SK-N-MC (cell line): ENCODE measurements around the gene GET4.

Source experiments
- DNase-seq: peaks from one replicate; pipeline ENCODE4 v3.0.0-alpha.2; 2011; ENCODE audit warnings: low read depth, low spot score
- H3K27ac ChIP-seq: fragments of 200-600 bp; sonication (generic); 2 replicates; pipeline ENCODE4 v1.5.1; 2016; ENCODE audit warnings: mixed run types
- H3K36me3 ChIP-seq: fragments of 200-600 bp; sonication (generic); 2 replicates; pipeline ENCODE4 v1.6.1; 2017; ENCODE audit warnings: antibody characterized with exemption, low read length, mixed read lengths; ENCODE audit not compliant: insufficient read depth
- H3K4me3 ChIP-seq: fragments of 200-600 bp; sonication (generic); 2 replicates; pipeline ENCODE4 v1.5.1; 2016
- H3K9ac ChIP-seq: fragments of 200-600 bp; sonication (generic); 2 replicates; pipeline ENCODE4 v1.8.0; 2017; ENCODE audit warnings: mixed run types, mixed read lengths; ENCODE audit not compliant: insufficient read length
- H3K9me3 ChIP-seq: fragments of 200-600 bp; sonication (generic); 2 replicates; pipeline ENCODE4 v1.6.1; 2017; ENCODE audit warnings: low read depth, mild to moderate bottlenecking, antibody characterized with exemption, low read length, moderate library complexity, mixed read lengths
- EZH2 ChIP-seq: fragments of 200-600 bp; sonication (generic); IDR thresholded peaks from one replicate; pipeline ENCODE4 v1.6.1; 2017; ENCODE audit warnings: antibody characterized with exemption
- FOXP2 ChIP-seq: optimal IDR thresholded peaks from 2 replicates; pipeline ENCODE3; 2011; ENCODE audit warnings: mild to moderate bottlenecking, moderate library complexity; ENCODE audit not compliant: insufficient read depth; ENCODE audit errors: extremely low read length, control extremely low read depth
- POLR2AphosphoS5 ChIP-seq: IDR thresholded peaks from 2 replicates; pipeline ENCODE4 v1.6.1; 2012; ENCODE audit warnings: mild to moderate bottlenecking, low read depth, low read length, borderline replicate concordance

Gene GET4

DNA sequence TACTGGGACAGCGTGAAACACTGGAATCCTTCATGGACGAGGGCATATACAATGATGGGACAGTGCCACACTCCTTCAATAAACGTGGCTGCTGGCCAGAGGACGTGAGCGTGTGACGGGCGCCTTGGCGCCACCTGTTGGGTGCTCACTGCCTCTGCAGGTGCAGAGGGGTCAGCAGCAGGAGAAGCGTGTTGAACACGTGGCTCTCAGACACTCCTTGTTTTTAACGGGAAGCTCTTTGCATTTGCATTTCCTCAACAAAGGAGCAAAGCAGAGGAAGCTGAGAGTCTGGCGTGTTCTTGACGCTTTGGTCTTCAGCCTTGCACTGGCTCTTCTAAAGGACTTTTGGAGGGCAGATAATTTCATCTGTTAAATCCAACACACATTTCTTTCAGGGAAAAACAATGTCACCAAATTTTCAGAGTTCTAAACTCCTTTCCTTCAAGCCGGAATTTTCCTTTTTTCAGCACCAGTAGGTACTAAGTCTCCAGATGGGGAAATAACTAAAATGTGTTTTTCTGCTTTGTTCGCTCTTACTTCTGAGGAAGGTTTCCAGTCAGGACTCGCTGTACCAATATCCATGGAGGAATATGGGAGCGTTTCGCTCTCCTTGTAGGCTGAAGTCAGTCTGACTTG lies 2.9 kb upstream of the GET4 start:
- no peaks in the 10 kb centered on the region for H3K9me3 ChIP-seq
- H3K36me3 ChIP-seq = peaks cover 30% of the 10 kb centered on the region
- H3K4me3 ChIP-seq = no peak overlapping the region
- H3K27ac ChIP-seq = peak overlapping the region; percentile 90
- peak; percentile 48 for DNase-seq
- no peak for TF ChIP-seq FOXP2
- no peak; the same call in 1 of the 2 replicates for TF ChIP-seq POLR2AphosphoS5
- no peak for TF ChIP-seq EZH2
- peak overlapping the region; percentile 66 for H3K9ac ChIP-seq

DNA sequence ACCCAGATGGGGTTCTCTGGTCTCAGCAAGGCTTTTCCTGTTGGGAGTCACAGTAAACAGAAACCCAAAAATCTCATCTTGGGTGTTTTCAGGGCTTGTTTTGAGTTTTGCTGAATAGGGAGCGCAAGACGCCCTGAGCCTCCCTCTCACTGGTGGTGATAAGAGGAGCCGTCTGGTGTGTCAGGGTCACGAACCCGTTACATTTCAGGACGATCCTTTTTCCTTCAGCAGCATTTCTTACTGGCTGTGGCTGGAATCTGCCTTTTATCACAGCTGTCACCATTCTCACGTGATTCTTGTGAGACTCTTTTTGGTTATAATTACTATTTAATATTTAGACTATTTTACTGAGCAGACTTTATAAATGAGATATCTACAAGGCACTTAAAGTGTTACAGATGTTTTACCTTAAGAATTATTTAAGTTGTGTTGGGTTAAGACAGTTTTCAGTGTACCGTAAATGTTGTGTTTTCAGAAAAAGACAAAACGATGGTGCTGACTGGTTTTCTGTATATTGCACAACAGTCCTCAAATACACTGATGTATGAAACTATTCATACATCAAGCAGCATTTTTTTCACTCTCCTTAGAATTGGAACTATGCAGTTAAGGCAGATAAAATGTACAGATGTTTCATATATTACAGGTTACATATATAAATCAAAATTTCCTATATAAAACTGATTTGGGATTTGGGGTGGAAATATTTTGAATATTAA lies 2.2 kb upstream of the GET4 start:
- Histone ChIP-seq H3K36me3 (peaks cover 32% of the 10 kb centered on the region), H3K9ac (peak overlapping the region; percentile 66), H3K4me3 (no peak overlapping the region), H3K27ac (peak overlapping the region; percentile 90), H3K9me3 (no peaks in the 10 kb centered on the region)
- TF ChIP-seq FOXP2 (no peak), POLR2AphosphoS5 (no peak), EZH2 (no peak)
- no peak for DNase-seq

DNA sequence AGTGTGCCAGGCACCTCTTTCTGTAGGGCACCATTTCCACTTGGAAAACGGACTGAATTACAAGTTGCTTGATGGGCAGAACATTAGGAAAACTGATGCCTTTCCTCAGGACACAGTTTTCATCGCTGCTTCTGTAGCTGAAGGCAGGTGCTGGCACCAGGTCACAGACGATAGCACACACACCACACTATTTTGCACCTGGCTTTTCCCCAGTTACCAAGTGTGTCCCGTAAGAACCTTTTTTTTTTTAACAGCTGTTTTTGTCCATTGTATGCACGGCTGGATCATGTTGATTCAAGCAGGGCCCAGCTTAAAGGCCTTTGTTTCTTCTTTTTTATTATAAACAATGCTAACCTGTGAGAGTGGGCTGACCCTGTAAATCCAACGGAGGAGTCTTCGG lies 1.3 kb upstream of the GET4 start:
- no peak overlapping the region for H3K4me3 ChIP-seq
- H3K27ac ChIP-seq = peak overlapping the region; percentile 90
- no peaks in the 10 kb centered on the region for H3K9me3 ChIP-seq
- peaks cover 28% of the 10 kb centered on the region for H3K36me3 ChIP-seq
- DNase-seq = no peak
- TF ChIP-seq POLR2AphosphoS5 (no peak), FOXP2 (no peak), EZH2 (no peak)
- peak overlapping the region; percentile 59 for H3K9ac ChIP-seq

DNA sequence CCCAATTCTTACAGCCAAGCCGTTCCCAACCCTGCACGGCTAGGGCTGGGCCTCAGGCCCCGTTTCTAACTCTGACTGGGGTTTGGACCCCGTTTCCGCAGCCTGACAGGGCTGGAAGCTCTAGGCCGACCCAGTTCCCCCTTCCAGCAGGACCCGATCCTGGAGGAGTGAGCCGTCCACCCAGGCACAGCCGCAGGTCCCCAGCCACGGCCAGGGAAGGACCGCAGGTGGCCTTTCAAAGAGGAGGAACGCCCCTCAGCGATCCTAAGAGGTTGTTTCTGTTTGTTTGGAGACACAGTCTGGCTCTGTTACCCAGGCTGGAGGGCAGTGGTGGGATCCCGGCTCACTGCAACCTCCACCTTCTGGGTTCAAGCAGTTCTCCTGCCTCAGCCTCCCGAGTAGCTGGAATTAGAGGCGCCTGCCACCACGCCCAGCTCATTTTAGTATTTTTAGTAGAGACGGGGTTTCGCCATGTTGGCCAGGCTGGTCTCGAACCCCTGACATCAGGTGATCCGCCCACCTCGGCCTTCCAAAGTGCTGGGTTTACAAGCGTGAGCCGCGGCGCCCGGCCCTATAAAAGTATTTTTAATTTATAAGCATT lies 778 bp upstream of the GET4 start:
- H3K36me3 ChIP-seq = peaks cover 28% of the 10 kb centered on the region
- peak overlapping the region; percentile 90 for H3K27ac ChIP-seq
- no peak for DNase-seq
- H3K4me3 ChIP-seq = peak overlapping the region; percentile 57
- H3K9ac ChIP-seq = peak overlapping the region; percentile 59
- no peaks in the 10 kb centered on the region for H3K9me3 ChIP-seq
- TF ChIP-seq FOXP2 = no peak
- TF ChIP-seq POLR2AphosphoS5 = 0 out of 2 replicates have a peak, but pooled peaks have one; percentile 25

DNA sequence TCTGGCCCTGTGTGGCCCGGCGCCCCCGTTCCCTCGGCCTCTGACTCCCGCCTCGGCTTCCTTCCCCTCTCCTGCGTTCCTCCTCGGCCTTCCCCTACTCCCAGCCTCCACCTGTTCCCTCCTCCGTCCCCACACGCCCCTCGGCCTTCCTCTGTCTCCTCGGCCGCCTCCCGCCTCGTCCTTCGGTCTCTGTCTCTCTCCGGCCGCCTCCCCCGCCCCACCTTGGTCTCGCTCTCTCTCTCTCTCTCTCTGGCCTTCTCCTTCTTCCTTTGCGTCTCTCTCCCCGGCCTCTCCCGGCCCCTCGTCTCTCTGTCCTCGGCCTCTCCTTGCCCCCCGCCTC lies 588 bp downstream of the GET4 start:
- no peak for DNase-seq
- peak overlapping the region; percentile 82 for H3K9ac ChIP-seq
- H3K27ac ChIP-seq = no peak overlapping the region
- H3K36me3 ChIP-seq = peaks cover 28% of the 10 kb centered on the region
- TF ChIP-seq EZH2 = no peak
- TF ChIP-seq POLR2AphosphoS5 = no peak
- no peak for TF ChIP-seq FOXP2
- no peaks in the 10 kb centered on the region for H3K9me3 ChIP-seq
- H3K4me3 ChIP-seq = peak overlapping the region; percentile 81

GRCh38 chr7:877312-878232 lies 1.2 kb downstream of the GET4 start:
- Histone ChIP-seq H3K27ac (no peak overlapping the region), H3K36me3 (peaks cover 22% of the 10 kb centered on the region), H3K9ac (peak overlapping the region; percentile 82), H3K9me3 (no peaks in the 10 kb centered on the region), H3K4me3 (peak overlapping the region; percentile 81)
- DNase-seq = no peak
- TF ChIP-seq FOXP2 (no peak), EZH2 (no peak), POLR2AphosphoS5 (no peak)

- Histone ChIP-seq H3K9me3 (no peaks in the 10 kb centered on the region), H3K9ac (peak overlapping the region; percentile 14), H3K27ac (no peak overlapping the region), H3K4me3 (no peak overlapping the region), H3K36me3 (peaks cover 12% of the 10 kb centered on the region)
- TF ChIP-seq FOXP2 (no peak), POLR2AphosphoS5 (no peak), EZH2 (no peak)
- no peak for DNase-seq
Measured at GRCh38 chr7:879093-879492, 2.7 kb downstream of the GET4 start.

- DNase-seq = no peak
- no peaks in the 10 kb centered on the region for H3K9me3 ChIP-seq
- H3K4me3 ChIP-seq = no peak overlapping the region
- no peak overlapping the region for H3K27ac ChIP-seq
- H3K9ac ChIP-seq = no peak overlapping the region
- no peak for TF ChIP-seq FOXP2
- no peak for TF ChIP-seq POLR2AphosphoS5
- no peak for TF ChIP-seq EZH2
- H3K36me3 ChIP-seq = peaks cover 12% of the 10 kb centered on the region
Measured at GRCh38 chr7:879706-880105, 3.4 kb downstream of the GET4 start.
